Neural cell (in vitro differentiated cells): ENCODE measurements around the gene MIEN1. TPM values are rescaled to one million over a fixed set of nuclear protein-coding genes. Genes with fewer than 3 reads are reported as not detected.

Source experiments
- H2AFZ ChIP-seq: fragments of 200-600, 300-800 bp; sonication (generic), shearing (Covaris generic); 2 replicates; pipeline ENCODE4 v1.6.0; 2014; ENCODE audit warnings: low read depth, mild to moderate bottlenecking, antibody characterized with exemption, low read length, moderate library complexity
- H3F3A ChIP-seq: fragments of 200-600 bp; shearing (Covaris generic); 2 replicates; pipeline ENCODE4 v1.6.1; 2016; ENCODE audit warnings: mild to moderate bottlenecking, moderate library complexity, mixed read lengths, antibody characterized with exemption, low read length; ENCODE audit not compliant: insufficient read depth, poor library complexity, severe bottlenecking
- H3K27ac ChIP-seq: fragments of 200-600, 300-800 bp; sonication (generic), shearing (Covaris generic); 2 replicates; pipeline ENCODE4 v1.5.1; 2014; ENCODE audit warnings: mild to moderate bottlenecking, low read length, moderate library complexity
- H3K27me3 ChIP-seq: fragments of 300-800, 200-600 bp; sonication (generic), shearing (Covaris generic); 2 replicates; pipeline ENCODE4 v1.6.0; 2014; ENCODE audit warnings: mild to moderate bottlenecking, low read depth, low read length, moderate library complexity; ENCODE audit not compliant: insufficient read depth
- H3K36me3 ChIP-seq: fragments of 300-800, 200-600 bp; sonication (generic), shearing (Covaris generic); 2 replicates; pipeline ENCODE4 v1.5.1; 2014; ENCODE audit warnings: mild to moderate bottlenecking, antibody characterized with exemption, low read length, moderate library complexity; ENCODE audit not compliant: insufficient read depth
- H3K4me2 ChIP-seq: fragments of 300-800, 200-600 bp; sonication (generic), shearing (Covaris generic); 2 replicates; pipeline ENCODE4 v1.6.0; 2014; ENCODE audit warnings: mild to moderate bottlenecking, low read length
- H3K4me3 ChIP-seq: fragments of 300-800, 200-600 bp; sonication (generic), shearing (Covaris generic); 2 replicates; pipeline ENCODE4 v1.5.1; 2014; ENCODE audit warnings: mild to moderate bottlenecking, low read length, moderate library complexity
- H3K79me2 ChIP-seq: fragments of 200-600 bp; shearing (Covaris generic); replicated peaks from 2 replicates; pipeline ENCODE4 v1.6.0; 2014; ENCODE audit warnings: mild to moderate bottlenecking, low read length, moderate library complexity; ENCODE audit not compliant: insufficient read depth
- H3K9ac ChIP-seq: fragments of 300-800, 200-600 bp; sonication (generic), shearing (Covaris generic); 2 replicates; pipeline ENCODE4 v1.6.1; 2016; ENCODE audit warnings: mild to moderate bottlenecking, low read length, mixed read lengths
- H3K9me2 ChIP-seq: fragments of 200-600 bp; shearing (Covaris generic); 2 replicates; pipeline ENCODE4 v1.6.1; 2016; ENCODE audit warnings: mild to moderate bottlenecking, low read length, mixed read lengths; ENCODE audit not compliant: insufficient read depth
- H3K9me3 ChIP-seq: fragments of 200-600, 300-800 bp; sonication (generic), shearing (Covaris generic); 2 replicates; pipeline ENCODE4 v1.6.1; 2016; ENCODE audit warnings: mild to moderate bottlenecking, mixed run types, low read length, moderate library complexity, mixed read lengths
- H4K20me1 ChIP-seq: fragments of 200-600 bp; shearing (Covaris generic); 2 replicates; pipeline ENCODE4 v1.6.1; 2016; ENCODE audit warnings: mild to moderate bottlenecking, mixed run types; ENCODE audit not compliant: insufficient read depth
- CTCF ChIP-seq: fragments of 450-650 bp; IDR thresholded peaks from 2 replicates; pipeline ENCODE4 v1.5.1; 2014; ENCODE audit warnings: antibody characterized with exemption, mild to moderate bottlenecking, moderate library complexity; ENCODE audit not compliant: poor library complexity, severe bottlenecking
- EP300 ChIP-seq: fragments of 450-650 bp; conservative IDR thresholded peaks from 2 replicates; pipeline ENCODE4 v1.6.1; 2014; ENCODE audit warnings: antibody characterized with exemption, mild to moderate bottlenecking, moderate library complexity; ENCODE audit not compliant: poor library complexity, severe bottlenecking
- EZH2 ChIP-seq: fragments of 200-600, 300-800 bp; shearing (Covaris generic), sonication (generic); IDR thresholded peaks from 2 replicates; pipeline ENCODE4 v1.6.1; 2014; ENCODE audit warnings: antibody characterized with exemption, low read length, borderline replicate concordance, mild to moderate bottlenecking; ENCODE audit not compliant: insufficient read depth, poor library complexity, severe bottlenecking
- MXI1 ChIP-seq: fragments of 450-650 bp; conservative IDR thresholded peaks from 2 replicates; pipeline ENCODE4 v1.6.1; 2014; ENCODE audit warnings: antibody characterized with exemption, mild to moderate bottlenecking; ENCODE audit not compliant: poor library complexity, severe bottlenecking
- POLR2AphosphoS5 ChIP-seq: IDR thresholded peaks from 2 replicates; pipeline ENCODE4 v1.6.1; 2012
- RAD21 ChIP-seq: fragments of 450-650 bp; conservative IDR thresholded peaks from 2 replicates; pipeline ENCODE4 v1.6.1; 2014; ENCODE audit warnings: antibody characterized with exemption, mild to moderate bottlenecking, moderate library complexity
- REST ChIP-seq: IDR thresholded peaks from 2 replicates; pipeline ENCODE4 v1.6.1; 2012; ENCODE audit warnings: borderline replicate concordance
- SMC3 ChIP-seq: fragments of 450-650 bp; conservative IDR thresholded peaks from 2 replicates; pipeline ENCODE4 v1.6.1; 2014; ENCODE audit warnings: antibody characterized with exemption, mild to moderate bottlenecking, moderate library complexity; ENCODE audit not compliant: poor library complexity
- TAF1 ChIP-seq: IDR thresholded peaks from 2 replicates; pipeline ENCODE4 v1.6.1; 2012; ENCODE audit warnings: low read depth
- polyA plus RNA-seq: library from polyadenylated mRNA; depleted of rRNA; stranded (reverse); fragments of >200 nt; gene quantifications from 2 replicates; pipeline ENCODE4 v1.2.3, GENCODE V29; 2014

MIEN1 gene
- polyA plus RNA-seq, 1 donor from 2014 or later, result 106 TPM

- H2AFZ ChIP-seq, result no peak overlapping the region
- H3K27ac ChIP-seq, result no peak overlapping the region
- H3K36me3 ChIP-seq, result no peaks in the 10 kb centered on the region
- no peaks in the 10 kb centered on the region for H3K9me2 ChIP-seq
- no peak overlapping the region for H3K4me3 ChIP-seq
- H4K20me1 ChIP-seq, result no peaks in the 10 kb centered on the region
- H3K9ac ChIP-seq, result no peak overlapping the region
- peaks cover 19% of the 10 kb centered on the region for H3K27me3 ChIP-seq
- TF ChIP-seq MXI1, result no peak
- TF ChIP-seq TAF1, result no peak
- no peak for TF ChIP-seq SMC3
- TF ChIP-seq POLR2AphosphoS5, result no peak
- no peak for TF ChIP-seq EZH2
- no peak for TF ChIP-seq REST
- TF ChIP-seq CTCF, result no peak
- no peak for TF ChIP-seq EP300
- TF ChIP-seq RAD21, result no peak
- H3K9me3 ChIP-seq, result no peaks in the 10 kb centered on the region
- H3K79me2 ChIP-seq, result no peaks in the 10 kb centered on the region
- H3K4me2 ChIP-seq, result no peak overlapping the region
- no peaks in the 10 kb centered on the region for H3F3A ChIP-seq
These were observed 13.9 kb upstream of the MIEN1 start for GRCh38 chr17:39744075-39744835.

DNA sequence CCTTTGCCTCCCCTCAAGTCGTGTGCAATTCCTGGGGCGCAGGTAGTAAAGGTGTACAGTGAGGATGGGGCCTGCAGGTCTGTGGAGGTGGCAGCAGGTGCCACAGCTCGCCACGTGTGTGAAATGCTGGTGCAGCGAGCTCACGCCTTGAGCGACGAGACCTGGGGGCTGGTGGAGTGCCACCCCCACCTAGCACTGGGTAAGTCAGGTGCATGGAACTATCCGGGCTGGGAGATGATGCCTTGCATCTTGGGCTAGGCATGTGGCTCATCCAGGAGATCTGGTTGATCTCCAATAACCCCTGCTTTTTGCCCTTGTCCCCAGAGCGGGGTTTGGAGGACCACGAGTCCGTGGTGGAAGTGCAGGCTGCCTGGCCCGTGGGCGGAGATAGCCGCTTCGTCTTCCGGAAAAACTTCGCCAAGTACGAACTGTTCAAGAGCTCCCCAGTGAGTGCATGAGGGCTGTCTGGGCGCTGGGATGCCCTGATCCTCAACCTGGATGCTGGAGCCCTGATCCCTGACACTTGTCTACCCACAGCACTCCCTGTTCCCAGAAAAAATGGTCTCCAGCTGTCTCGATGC lies 12.6 kb upstream of the MIEN1 start:
- TF ChIP-seq POLR2AphosphoS5, result no peak
- no peak for TF ChIP-seq MXI1
- no peak for TF ChIP-seq EP300
- no peak for TF ChIP-seq CTCF
- no peak for TF ChIP-seq SMC3
- TF ChIP-seq EZH2, result no peak
- no peak for TF ChIP-seq RAD21
- TF ChIP-seq TAF1, result no peak
- no peak for TF ChIP-seq REST
- no peaks in the 10 kb centered on the region for H3K79me2 ChIP-seq
- H3K36me3 ChIP-seq, result no peaks in the 10 kb centered on the region
- H3K4me2 ChIP-seq, result no peak overlapping the region
- H3F3A ChIP-seq, result no peaks in the 10 kb centered on the region
- H3K27me3 ChIP-seq, result peaks cover 32% of the 10 kb centered on the region
- no peak overlapping the region for H3K4me3 ChIP-seq
- H2AFZ ChIP-seq, result no peak overlapping the region
- H3K9ac ChIP-seq, result no peak overlapping the region
- H3K9me2 ChIP-seq, result no peaks in the 10 kb centered on the region
- H3K9me3 ChIP-seq, result no peaks in the 10 kb centered on the region
- H3K27ac ChIP-seq, result no peak overlapping the region
- no peaks in the 10 kb centered on the region for H4K20me1 ChIP-seq
